Measurements from ENCODE around the gene DNAAF3. TPM values are rescaled to one million over a fixed set of nuclear protein-coding genes. Genes with fewer than 3 reads are reported as not detected.
"Not testable (repeated sequence)": the region's sequence is repeated elsewhere in the genome, so short reads cannot be mapped to it uniquely, and the experiment has no call there.

DNAAF3 gene
- total RNA-seq, 1 experiment from 2014 or later = 2.8 TPM

- in situ Hi-C loops (cut with HindIII; ENCODE audit: low pct_unique_long_range_greater_than_20kb, low sequenced_read_pairs) = no loop called here
- DNase-seq (ENCODE audit: low read depth, low spot score) = no peak
Measured at GRCh38 chr19:55179606-55180484, 13.4 kb upstream of the DNAAF3 start, which contains the start of gene SYT5. TSS of gene SYT5 (minus strand) at chr19:55180289. CDS start at chr19:55179041, 1,248 bp downstream.

- in situ Hi-C loops (cut with HindIII; ENCODE audit: low pct_unique_long_range_greater_than_20kb, low sequenced_read_pairs) = no loop called here
- DNase-seq (ENCODE audit: low read depth, low spot score) = peak; percentile 78
Measured at GRCh38 chr19:55178781-55179599, 12.6 kb upstream of the DNAAF3 start.

- DNase-seq (ENCODE audit: low read depth, low spot score) = peak; percentile 64
- in situ Hi-C loops (cut with HindIII; ENCODE audit: low pct_unique_long_range_greater_than_20kb, low sequenced_read_pairs) = no loop called here
Measured at GRCh38 chr19:55176076-55176475, 9.7 kb upstream of the DNAAF3 start.

- in situ Hi-C loops (cut with HindIII; ENCODE audit: low pct_unique_long_range_greater_than_20kb, low sequenced_read_pairs) = no loop called here
- DNase-seq (ENCODE audit: low read depth, low spot score) = no peak
Measured at GRCh38 chr19:55175117-55175867, 8.9 kb upstream of the DNAAF3 start.

- DNase-seq (ENCODE audit: low read depth, low spot score) = no peak
- in situ Hi-C loops (cut with HindIII; ENCODE audit: low pct_unique_long_range_greater_than_20kb, low sequenced_read_pairs) = no loop called here
Measured at GRCh38 chr19:55174425-55175116, 8.2 kb upstream of the DNAAF3 start.

- DNase-seq (ENCODE audit: low read depth, low spot score) = peak; percentile 86
- in situ Hi-C loops (cut with HindIII; ENCODE audit: low pct_unique_long_range_greater_than_20kb, low sequenced_read_pairs) = no loop called here
Measured at GRCh38 chr19:55173714-55174409, 7.4 kb upstream of the DNAAF3 start.

GRCh38 chr19:55173186-55173713 lies 6.8 kb upstream of the DNAAF3 start:
- DNase-seq (ENCODE audit: low read depth, low spot score) = no peak
- in situ Hi-C loops (cut with HindIII; ENCODE audit: low pct_unique_long_range_greater_than_20kb, low sequenced_read_pairs) = no loop called here

- no peak for DNase-seq (ENCODE audit: low read depth, low spot score)
- in situ Hi-C loops (cut with HindIII; ENCODE audit: low pct_unique_long_range_greater_than_20kb, low sequenced_read_pairs) = no loop called here
Measured at GRCh38 chr19:55172741-55173140, 6.3 kb upstream of the DNAAF3 start.

GRCh38 chr19:55172318-55172717 lies 5.9 kb upstream of the DNAAF3 start:
- DNase-seq (ENCODE audit: low read depth, low spot score); in situ Hi-C loops (cut with HindIII; ENCODE audit: low pct_unique_long_range_greater_than_20kb, low sequenced_read_pairs): not testable (repeated sequence)

- no peak for DNase-seq (ENCODE audit: low read depth, low spot score)
- in situ Hi-C loops (cut with HindIII; ENCODE audit: low pct_unique_long_range_greater_than_20kb, low sequenced_read_pairs) = no loop called here
Measured at GRCh38 chr19:55171440-55171839, 5.0 kb upstream of the DNAAF3 start.

- no peak for DNase-seq (ENCODE audit: low read depth, low spot score)
- in situ Hi-C loops (cut with HindIII; ENCODE audit: low pct_unique_long_range_greater_than_20kb, low sequenced_read_pairs) = no loop called here
Measured at GRCh38 chr19:55169136-55169535, 2.7 kb upstream of the DNAAF3 start.

- in situ Hi-C loops (cut with HindIII; ENCODE audit: low pct_unique_long_range_greater_than_20kb, low sequenced_read_pairs) = no loop called here
- DNase-seq (ENCODE audit: low read depth, low spot score) = peak; percentile 95
Measured at GRCh38 chr19:55165952-55166529, 372 bp downstream of the DNAAF3 start.

GRCh38 chr19:55161571-55162322 lies 4.7 kb downstream of the DNAAF3 start:
- in situ Hi-C loops (cut with HindIII; ENCODE audit: low pct_unique_long_range_greater_than_20kb, low sequenced_read_pairs) = no loop called here

GRCh38 chr19:55160986-55161365 lies 5.4 kb downstream of the DNAAF3 start:
- in situ Hi-C loops (cut with HindIII; ENCODE audit: low pct_unique_long_range_greater_than_20kb, low sequenced_read_pairs) = no loop called here
- no peak for DNase-seq (ENCODE audit: low read depth, low spot score)

More at GRCh38 chr19:55161571-55162322, 4.7 kb downstream of the DNAAF3 start:
- no peak for DNase-seq (ENCODE audit: low read depth, low spot score)

GRCh38 chr19:55160128-55160985 lies 6.1 kb downstream of the DNAAF3 start:
- peak; percentile 92 for DNase-seq (ENCODE audit: low read depth, low spot score)
- in situ Hi-C loops (cut with HindIII; ENCODE audit: low pct_unique_long_range_greater_than_20kb, low sequenced_read_pairs) = no loop called here
